GM10266 (cell line): ENCODE data around the gene PRRX2.
"Not testable (repeated sequence)": the region's sequence is repeated elsewhere in the genome, so short reads cannot be mapped to it uniquely, and the experiment has no call there.

ENCODE experiments used
- DNase-seq: peaks from one replicate; pipeline ENCODE4 v3.0.0; 2012; ENCODE audit errors: extremely low spot score
- CTCF ChIP-seq: IDR thresholded peaks from 2 replicates; pipeline ENCODE4 v1.5.1; 2012; ENCODE audit warnings: mild to moderate bottlenecking, low read depth; ENCODE audit not compliant: control insufficient read depth, insufficient read depth; ENCODE audit errors: missing control alignments

The PRRX2 gene

GRCh38 chr9:129655154-129655553 lies 10.3 kb upstream of the PRRX2 start:
- no peak for TF ChIP-seq CTCF
- no peak for DNase-seq

GRCh38 chr9:129655696-129656095 lies 9.8 kb upstream of the PRRX2 start:
- DNase-seq, result no peak
- TF ChIP-seq CTCF, result no peak

GRCh38 chr9:129656795-129657390 lies 8.6 kb upstream of the PRRX2 start:
- no peak for TF ChIP-seq CTCF
- DNase-seq, result no peak

- DNase-seq, result no peak
- no peak for TF ChIP-seq CTCF
These were observed 4.4 kb upstream of the PRRX2 start for GRCh38 chr9:129661029-129661428.

- not testable (repeated sequence) for DNase-seq
These were observed 3.2 kb upstream of the PRRX2 start for GRCh38 chr9:129662239-129662638.

- peak; percentile 51 for DNase-seq
- TF ChIP-seq CTCF, result no peak
These were observed 580 bp upstream of the PRRX2 start for GRCh38 chr9:129664746-129665388.

GRCh38 chr9:129665814-129666520 lies 520 bp downstream of the PRRX2 start:
- DNase-seq, result no peak

More at GRCh38 chr9:129665814-129666520, 520 bp downstream of the PRRX2 start:
- no peak for TF ChIP-seq CTCF
